GM23338 (cell line): Measurements from ENCODE around the gene LCE1F. TPM values are rescaled to one million over a fixed set of nuclear protein-coding genes. Genes with fewer than 3 reads are reported as not detected.

Experiments used
- ATAC-seq: fragments of 200-7000 bp; cut with Tn5 transposase; 3 replicates; pipeline ENCODE4 v1.9.1; 2020
- DNase-seq: peaks from one replicate; pipeline ENCODE4 v3.0.0-alpha.2; 2015; ENCODE audit warnings: low spot score
- H2AFZ ChIP-seq: fragments of 200-600 bp; sonication (generic); 2 replicates; pipeline ENCODE4 v1.8.0; 2016; ENCODE audit warnings: antibody characterized with exemption, mild to moderate bottlenecking, moderate library complexity
- H3F3A ChIP-seq: fragments of 200-600 bp; sonication (generic); replicated peaks from 2 replicates; pipeline ENCODE4 v1.8.0; 2017; ENCODE audit warnings: antibody characterized with exemption, mixed run types, low read depth
- H3K27ac ChIP-seq: fragments of 200-600 bp; sonication (generic); 2 replicates; pipeline ENCODE4 v1.6.1; 2016; ENCODE audit warnings: low read depth
- H3K27me3 ChIP-seq: fragments of 200-600 bp; sonication (generic); 2 replicates; pipeline ENCODE4 v1.8.0; 2016; ENCODE audit warnings: mild to moderate bottlenecking, mixed run types, moderate library complexity; ENCODE audit not compliant: insufficient read depth
- H3K36me3 ChIP-seq: fragments of 200-600 bp; sonication (generic); 2 replicates; pipeline ENCODE4 v1.8.0; 2016; ENCODE audit warnings: mild to moderate bottlenecking; ENCODE audit not compliant: insufficient read depth
- H3K4me1 ChIP-seq: fragments of 200-600 bp; sonication (generic); 2 replicates; pipeline ENCODE4 v1.8.0; 2016; ENCODE audit warnings: mild to moderate bottlenecking, moderate library complexity; ENCODE audit not compliant: insufficient read depth
- H3K4me2 ChIP-seq: fragments of 200-600 bp; sonication (generic); 2 replicates; pipeline ENCODE4 v1.7.1; 2017; ENCODE audit warnings: mixed run types
- H3K4me3 ChIP-seq: fragments of 200-600 bp; sonication (generic); 2 replicates; pipeline ENCODE4 v1.6.1; 2016; ENCODE audit warnings: mixed run types
- H3K79me2 ChIP-seq: fragments of 200-600 bp; sonication (generic); replicated peaks from 2 replicates; pipeline ENCODE4 v1.8.0; 2017; ENCODE audit warnings: mild to moderate bottlenecking; ENCODE audit not compliant: insufficient read depth
- H3K9me2 ChIP-seq: fragments of 200-600 bp; sonication (generic); 2 replicates; pipeline ENCODE4 v1.8.0; 2017; ENCODE audit not compliant: insufficient read depth
- H4K20me1 ChIP-seq: fragments of 200-600 bp; sonication (generic); replicated peaks from 2 replicates; pipeline ENCODE4 v1.8.0; 2017; ENCODE audit warnings: mild to moderate bottlenecking; ENCODE audit not compliant: insufficient read depth
- H3K27ac Mint-ChIP-seq: 2 replicates; pipeline ENCODE4 v1.8.0; 2020; ENCODE audit warnings: inconsistent platforms, mild to moderate bottlenecking, moderate library complexity, mixed read lengths
- H3K27me3 Mint-ChIP-seq: 3 replicates; pipeline ENCODE4 v1.8.0; 2022; ENCODE audit warnings: low read depth, mild to moderate bottlenecking, moderate library complexity, mixed read lengths, inconsistent platforms; ENCODE audit not compliant: insufficient read depth, poor library complexity
- H3K36me3 Mint-ChIP-seq: 3 replicates; pipeline ENCODE4 v1.8.0; 2021; ENCODE audit warnings: low read depth, mild to moderate bottlenecking, inconsistent platforms, moderate library complexity, mixed read lengths
- H3K4me1 Mint-ChIP-seq: 3 replicates; pipeline ENCODE4 v1.8.0; 2020; ENCODE audit warnings: mild to moderate bottlenecking, inconsistent platforms, mixed read lengths
- H3K4me3 Mint-ChIP-seq: 3 replicates; pipeline ENCODE4 v1.8.0; 2021; ENCODE audit warnings: moderate library complexity, mild to moderate bottlenecking, inconsistent platforms, mixed read lengths
- H3K9me3 Mint-ChIP-seq: 3 replicates; pipeline ENCODE4 v1.8.0; 2020; ENCODE audit warnings: moderate library complexity, mild to moderate bottlenecking, inconsistent platforms, mixed read lengths
- CTCF ChIP-seq, 2 experiments: fragments of 200-600 bp in 1 of 2; sonication (generic) in 1 of 2; conservative IDR thresholded peaks; 2 replicates each; pipeline versions ENCODE4 v1.5.1 to v1.6.1; 2016 to 2017; ENCODE audit warnings: antibody characterized with exemption in 2 of 2, low read depth in 2 of 2, mild to moderate bottlenecking in 2 of 2, moderate library complexity in 1 of 2
- JUNB ChIP-seq: IDR thresholded peaks from one replicate; pipeline ENCODE4 v1.6.1; 2016; ENCODE audit warnings: antibody characterized with exemption; ENCODE audit not compliant: unreplicated experiment
- NANOG ChIP-seq: IDR thresholded peaks from 2 replicates; pipeline ENCODE4 v1.6.1; 2016; ENCODE audit warnings: antibody characterized with exemption, borderline replicate concordance
- ZNF331 ChIP-seq: fragments of 250-450 bp; sonication (Bioruptor Pico); IDR thresholded peaks from 2 replicates; pipeline ENCODE4 v1.5.0; 2020; ENCODE audit warnings: low read depth, mild to moderate bottlenecking, moderate library complexity
- ZNF462 ChIP-seq: fragments of 250-450 bp; sonication (Bioruptor Pico); IDR thresholded peaks from 2 replicates; pipeline ENCODE4 v1.5.0; 2020; ENCODE audit warnings: mild to moderate bottlenecking, moderate library complexity
- polyA plus RNA-seq: library from polyadenylated mRNA; unstranded; fragments of >200 nt; fragmentation: Nextera tagmentation; extraction: Ambion mirVana; gene quantifications from 2 replicates; pipeline ENCODE4 v1.2.1, GENCODE V29; 2016
- total RNA-seq: library from RNA; depleted of rRNA; stranded (reverse); fragments of >200 nt; shearing (Covaris generic); gene quantifications from 2 replicates; pipeline ENCODE4 v1.2.3, GENCODE V29; 2014

Gene LCE1F
- total and polyA plus RNA-seq, 2 experiments from 2014 or later = not detected

- TF ChIP-seq CTCF (conservative IDR thresholded peaks at IDR 0.05; ENCODE audit: low read depth in 2 of 2) (no peak), JUNB (no peak), ZNF462 (CRISPR knock-in tag) (no peak)
These were observed 36.9 kb upstream of the LCE1F start (continued) for GRCh38 chr1:152737997-152738396.

GRCh38 chr1:152739841-152740240 is 35.1 kb upstream of the LCE1F start:
- peak overlapping the region; percentile 6; the same call in 1 of the 2 replicates for H2AFZ ChIP-seq
- no peaks in the 10 kb centered on the region; the same call in 2 of the 3 replicates for H3K9me3 Mint-ChIP-seq
- no peak for DNase-seq
- TF ChIP-seq NANOG (no peak), ZNF331 (CRISPR knock-in tag) (no peak), ZNF462 (CRISPR knock-in tag) (no peak)

More at GRCh38 chr1:152739841-152740240, 35.1 kb upstream of the LCE1F start:
- no peaks in the 10 kb centered on the region for H3K36me3 Mint-ChIP-seq
- H3K4me3 ChIP-seq = no peak overlapping the region
- no peaks in the 10 kb centered on the region for H3F3A ChIP-seq
- H3K27ac ChIP-seq = no peak overlapping the region
- H3K4me2 ChIP-seq = no peak overlapping the region
- H3K4me1 Mint-ChIP-seq = peaks cover 4% of the 10 kb centered on the region; the same call in 2 of the 3 replicates
- no peak for ATAC-seq
- H3K4me1 ChIP-seq = peaks cover 8% of the 10 kb centered on the region; the same call in 1 of the 2 replicates
- peaks cover 6% of the 10 kb centered on the region for H3K27me3 Mint-ChIP-seq
- peaks cover 15% of the 10 kb centered on the region for H3K9me2 ChIP-seq
- H4K20me1 ChIP-seq = no peaks in the 10 kb centered on the region
- H3K27ac Mint-ChIP-seq = no peak overlapping the region
- H3K4me3 Mint-ChIP-seq = no peak overlapping the region
- H3K79me2 ChIP-seq = no peaks in the 10 kb centered on the region
- H3K27me3 ChIP-seq = no peaks in the 10 kb centered on the region
- H3K36me3 ChIP-seq = no peaks in the 10 kb centered on the region
